ENCODE data around the gene ZBTB20.

The ZBTB20 gene

GRCh38 chr3:114609973-114610630, 537.0 kb downstream of the ZBTB20 start:
- DNase-seq, result no peak

DNA sequence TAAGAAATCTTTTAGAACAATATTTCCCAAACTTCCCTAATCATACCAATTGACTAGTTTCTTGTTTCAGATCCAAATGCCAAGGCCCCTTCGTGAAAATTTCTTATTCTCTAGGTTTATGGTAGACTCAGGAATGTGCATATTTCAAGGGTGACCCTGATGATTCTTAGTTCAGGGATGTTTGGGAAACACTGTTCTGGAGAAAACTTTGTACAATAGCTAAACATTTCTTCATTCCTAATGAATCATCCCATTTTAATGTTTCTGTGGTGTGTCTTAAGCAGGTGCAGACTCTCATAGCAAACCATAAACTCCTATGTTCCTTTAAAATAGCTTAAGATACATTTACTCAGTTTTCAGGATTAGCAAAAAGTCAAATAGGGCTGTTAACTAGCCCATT, 538.8 kb downstream of the ZBTB20 start:
- no peak for DNase-seq

DNA sequence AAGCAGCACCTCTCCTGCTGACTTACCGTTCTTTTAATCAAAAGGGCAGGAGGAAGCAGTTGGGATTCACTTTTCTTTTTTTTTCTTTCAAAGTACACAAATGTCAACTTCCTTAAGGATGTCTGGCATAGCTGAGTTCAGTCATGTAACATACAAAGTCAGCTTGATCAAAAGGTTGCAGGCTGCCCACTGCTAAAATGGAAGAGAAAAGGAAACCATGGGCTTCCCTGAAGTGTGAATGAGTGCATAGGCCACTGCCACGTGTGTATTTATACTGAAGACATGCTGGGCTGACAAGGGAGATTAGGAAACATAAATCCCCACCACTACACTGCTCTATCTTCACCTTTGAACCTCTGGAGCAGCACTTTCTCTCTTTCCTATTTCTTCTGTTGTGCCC, 540.8 kb downstream of the ZBTB20 start:
- no peak for DNase-seq

- no peak for DNase-seq
These were observed 546.5 kb downstream of the ZBTB20 start for GRCh38 chr3:114600571-114600970.

DNA sequence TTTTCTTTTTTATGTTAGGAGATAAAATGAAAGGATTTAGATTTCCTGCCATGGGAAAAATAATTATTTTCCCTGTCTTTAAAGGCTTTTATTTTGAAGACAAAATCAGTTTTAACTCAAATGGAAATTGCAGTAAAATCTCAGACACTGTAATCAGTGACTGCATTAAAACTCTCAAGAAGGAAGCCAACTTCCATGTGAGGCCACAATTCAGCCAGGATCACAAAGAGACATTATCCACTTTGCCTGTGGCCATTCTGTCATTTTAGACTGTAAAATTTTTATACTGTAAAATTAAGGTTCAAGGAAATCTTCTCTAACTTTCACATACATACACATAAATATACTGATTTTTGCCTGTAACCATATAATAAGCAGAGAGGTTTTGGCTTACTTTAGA, 549.2 kb downstream of the ZBTB20 start:
- no peak for DNase-seq

DNA sequence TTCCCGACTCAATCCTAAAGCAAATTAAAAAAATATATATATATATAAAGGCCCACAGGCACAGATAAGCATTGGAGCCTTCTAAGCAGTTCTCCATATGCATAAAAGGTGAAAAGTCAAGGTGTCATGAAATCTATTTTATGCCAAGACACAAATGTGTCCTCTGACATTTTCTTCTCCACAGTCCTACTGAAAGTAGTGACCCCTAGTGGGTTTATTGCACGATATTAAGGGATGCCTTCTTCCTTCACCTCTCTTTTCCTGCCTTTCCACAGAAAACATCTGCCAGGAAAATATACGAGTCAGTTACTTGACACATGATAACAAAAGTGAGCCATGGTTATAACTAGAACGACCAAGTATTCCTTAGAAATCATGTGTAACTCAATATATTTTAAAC, 550.1 kb downstream of the ZBTB20 start:
- DNase-seq, result no peak

DNA sequence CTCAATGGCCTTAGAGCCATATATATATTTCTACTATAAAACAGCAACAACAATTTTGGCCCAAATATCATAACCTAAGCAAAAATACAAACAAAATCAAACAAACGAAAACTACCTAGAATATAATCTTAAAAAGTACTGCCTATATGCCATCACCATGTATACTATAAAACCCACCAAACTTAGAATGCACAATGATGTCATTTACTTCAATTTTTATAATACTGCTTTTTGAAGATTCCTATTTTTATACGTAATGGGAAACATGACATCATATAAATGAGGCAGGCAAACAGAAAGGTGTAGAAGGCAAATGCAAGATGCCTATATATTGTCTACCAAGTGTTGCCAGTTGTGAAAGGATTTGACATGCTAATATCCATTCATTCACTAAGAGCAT, 550.9 kb downstream of the ZBTB20 start:
- DNase-seq, result no peak

- no peak for DNase-seq
These were observed 551.5 kb downstream of the ZBTB20 start for GRCh38 chr3:114595522-114596028.

GRCh38 chr3:114590309-114591047, 556.6 kb downstream of the ZBTB20 start:
- DNase-seq, result no peak

DNA sequence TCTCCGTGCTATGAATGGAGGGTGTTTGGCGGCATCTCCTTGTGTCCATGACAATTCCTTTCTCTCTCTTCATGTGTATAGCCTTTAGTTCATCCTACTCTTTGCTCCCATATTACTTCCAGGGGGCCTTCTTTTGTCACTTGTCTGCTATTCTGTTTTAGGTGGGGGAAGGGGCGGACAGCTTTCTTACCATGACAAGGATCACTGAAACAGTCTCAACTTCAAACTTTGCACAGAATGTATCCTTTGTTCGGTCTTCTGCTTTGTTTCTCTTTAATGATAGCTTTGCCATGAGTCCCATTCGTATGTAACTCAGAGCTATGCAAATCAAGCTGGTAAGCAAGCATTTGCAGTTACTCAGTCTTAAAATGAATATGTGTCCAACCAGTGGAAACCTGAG, 559.1 kb downstream of the ZBTB20 start:
- DNase-seq, result no peak

DNA sequence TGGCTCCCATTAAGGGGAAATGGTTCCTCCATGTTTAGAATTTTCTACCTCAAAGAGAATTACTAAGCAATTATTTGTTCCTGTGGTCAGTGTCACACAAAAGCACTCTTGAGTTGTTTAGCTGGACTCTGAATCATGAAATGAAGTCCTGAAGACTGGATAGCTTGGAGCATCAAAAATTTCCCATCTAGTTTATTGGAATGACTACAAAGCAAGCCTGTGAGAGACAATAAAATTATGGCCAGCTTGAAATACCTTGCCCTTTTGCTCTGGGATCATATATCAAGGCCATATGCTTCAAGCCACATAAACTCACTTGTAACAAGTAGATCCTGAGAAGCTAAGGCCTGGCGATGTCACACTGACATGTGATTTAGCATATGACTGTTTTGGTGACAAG, 561.0 kb downstream of the ZBTB20 start:
- no peak for DNase-seq

GRCh38 chr3:114585687-114586086, 561.4 kb downstream of the ZBTB20 start:
- DNase-seq, result no peak

GRCh38 chr3:114584734-114585371, 562.2 kb downstream of the ZBTB20 start:
- DNase-seq, result no peak

DNA sequence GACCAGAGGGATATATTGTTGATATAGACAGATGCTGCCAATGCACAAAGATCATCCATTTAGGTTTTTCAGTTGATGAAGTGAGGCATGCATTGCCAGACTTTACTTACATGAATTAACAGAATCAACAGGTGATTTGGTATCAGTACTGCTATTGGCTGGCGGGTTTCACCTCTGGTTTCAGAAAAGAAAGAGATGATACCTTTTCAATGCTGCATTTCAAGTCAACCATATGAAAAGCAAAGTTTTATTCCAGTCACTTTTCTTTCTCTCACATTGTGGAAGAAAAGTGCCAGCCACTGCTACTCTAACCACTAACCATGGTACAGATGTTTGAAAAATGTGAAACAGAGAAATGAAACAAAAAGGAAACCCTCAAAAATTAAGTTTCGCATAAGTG, 564.2 kb downstream of the ZBTB20 start:
- no peak for DNase-seq

DNA sequence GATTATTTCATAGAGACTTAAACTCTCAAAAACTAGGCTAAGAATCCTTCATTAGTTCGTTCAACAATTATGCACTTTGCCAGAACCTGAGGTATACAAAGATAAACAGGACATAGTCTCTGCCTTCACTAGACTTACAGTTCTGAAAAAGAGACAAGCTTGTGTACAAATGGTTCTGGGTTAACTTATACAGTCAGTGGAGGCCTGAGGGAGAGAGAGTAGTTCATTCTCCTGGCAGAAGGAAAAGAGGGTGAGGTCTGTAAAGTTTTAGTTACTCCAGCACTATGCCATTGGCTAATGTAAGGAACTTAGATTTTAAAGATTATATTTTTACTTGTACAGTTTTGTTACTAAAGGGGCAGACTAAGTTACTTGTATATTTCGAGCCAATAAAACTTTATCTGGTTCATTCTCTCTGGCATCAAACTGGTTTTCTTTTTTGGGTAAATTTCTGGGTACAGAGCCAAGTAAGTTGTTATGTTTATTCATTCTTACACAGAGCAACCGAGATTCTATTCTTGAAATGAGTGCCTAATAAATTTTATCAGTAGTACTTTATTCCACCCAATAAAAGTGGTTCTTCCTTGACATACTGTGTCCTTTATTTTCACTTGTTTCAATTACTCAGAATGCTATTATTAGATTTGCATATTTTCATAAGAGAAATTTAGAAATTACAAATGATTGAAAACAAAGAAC, 574.6 kb downstream of the ZBTB20 start:
- DNase-seq, result no peak

GRCh38 chr3:114571363-114571762, 575.7 kb downstream of the ZBTB20 start:
- no peak for DNase-seq

- DNase-seq, result no peak
These were observed 577.9 kb downstream of the ZBTB20 start for GRCh38 chr3:114569186-114569585.

DNA sequence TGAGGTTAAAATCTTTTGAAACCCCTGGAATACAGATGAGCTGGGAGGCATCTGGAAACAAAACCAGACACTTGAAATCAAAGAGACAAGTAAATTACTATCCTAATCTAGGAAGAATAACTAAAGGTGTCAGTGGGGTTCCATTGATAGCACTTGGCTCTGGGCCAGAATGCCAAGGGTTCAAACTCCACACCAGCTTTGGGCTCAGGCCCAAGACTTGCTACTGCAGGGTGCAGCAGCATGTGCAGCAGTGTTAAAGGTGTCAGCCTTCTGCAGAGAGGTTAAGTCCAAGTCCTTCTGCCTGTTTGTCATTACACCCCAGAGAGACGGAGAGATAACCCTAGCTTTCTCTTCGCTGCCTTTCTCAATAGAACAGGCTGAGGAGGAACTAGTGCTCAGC, 579.3 kb downstream of the ZBTB20 start:
- DNase-seq, result no peak

DNA sequence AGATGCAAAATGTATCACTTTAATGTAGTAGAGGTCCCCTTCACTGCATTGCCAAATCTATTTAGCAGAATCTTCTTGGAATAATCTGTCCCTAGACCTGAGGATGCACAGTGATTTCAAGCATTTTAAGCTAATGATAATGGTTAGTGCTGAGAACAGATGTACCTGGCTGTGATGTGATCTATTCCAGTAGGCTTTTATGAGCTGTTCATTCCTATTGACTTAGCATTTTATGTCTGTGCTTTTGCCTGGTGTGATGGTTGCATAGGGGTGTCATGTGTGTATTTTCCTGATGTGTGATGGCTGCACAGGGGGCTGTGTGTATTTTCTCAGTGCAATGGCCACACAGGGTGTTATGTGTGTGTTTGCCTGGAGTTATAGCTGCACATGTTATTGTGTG, 580.3 kb downstream of the ZBTB20 start:
- DNase-seq, result no peak

- no peak for DNase-seq
These were observed 580.8 kb downstream of the ZBTB20 start for GRCh38 chr3:114566162-114566755.

DNA sequence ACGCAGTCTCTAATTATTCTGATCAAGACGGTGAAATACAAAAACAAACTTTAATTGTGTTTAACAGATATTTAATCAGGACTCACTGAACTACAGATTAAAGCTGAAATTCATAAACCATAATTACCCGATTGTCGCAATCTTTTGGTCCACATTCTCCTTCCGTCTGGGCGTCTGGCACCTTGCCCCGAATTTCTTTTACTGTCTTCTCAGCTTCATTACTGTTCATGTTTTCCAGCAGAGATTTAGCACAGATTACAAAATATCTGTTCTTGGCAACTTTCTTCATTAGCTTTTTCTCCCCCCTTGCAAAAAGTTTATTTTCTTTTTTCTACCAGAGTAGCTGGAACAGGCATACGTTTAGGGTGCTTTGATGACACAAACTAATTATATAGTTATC, 581.9 kb downstream of the ZBTB20 start:
- DNase-seq, result no peak

- DNase-seq, result no peak
These were observed 583.4 kb downstream of the ZBTB20 start for GRCh38 chr3:114563720-114564119.

GRCh38 chr3:114562557-114562956, 584.5 kb downstream of the ZBTB20 start:
- no peak for DNase-seq

All from activated CD4-positive, alpha-beta T cell treated with anti-CD3 and anti-CD28 coated beads, Interleukin-2, amount 50 U/mL, for 4 hours (primary cell).